Measurements from ENCODE around the gene NR5A1. TPM values are rescaled to one million over a fixed set of nuclear protein-coding genes. Genes with fewer than 3 reads are reported as not detected.

NR5A1 gene
- total RNA-seq, 2 experiments from 2014 or later, result not detected

DNA sequence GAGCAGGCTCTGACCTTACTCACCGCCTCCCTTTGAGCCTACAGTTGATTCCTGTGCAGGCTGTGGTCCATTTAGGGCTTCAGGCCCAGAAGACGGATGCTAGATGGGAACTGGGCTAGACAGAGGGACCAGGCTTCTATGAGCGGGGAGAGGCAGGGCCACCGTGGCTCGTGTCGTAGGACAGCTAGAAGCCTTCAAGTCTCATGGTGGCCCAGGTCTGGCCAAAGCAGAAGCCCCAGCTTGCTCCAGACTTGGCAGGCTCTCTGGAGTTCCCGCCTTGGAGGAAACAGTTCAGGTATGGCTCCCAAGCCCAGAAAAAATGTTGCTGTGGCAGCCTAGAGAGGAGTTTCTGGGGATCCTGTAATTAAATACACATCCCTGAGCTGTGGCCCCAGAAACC, 10.9 kb upstream of the NR5A1 start:
- DNase-seq (no peak), ATAC-seq (no peak)
- no peak overlapping the region for H3K4me3 Mint-ChIP-seq
- no peaks in the 10 kb centered on the region for H3K9me3 Mint-ChIP-seq
- H3K27me3 Mint-ChIP-seq, result peaks cover 4% of the 10 kb centered on the region
- H3K27ac Mint-ChIP-seq, result no peak overlapping the region
- intact Hi-C loops (cut with micrococcal nuclease), result no loop called here
- no peaks in the 10 kb centered on the region for H3K36me3 Mint-ChIP-seq (ENCODE audit: low read depth)
- no peaks in the 10 kb centered on the region for H3K4me1 Mint-ChIP-seq (ENCODE audit: low read depth)
- TF ChIP-seq, protein P1, sequence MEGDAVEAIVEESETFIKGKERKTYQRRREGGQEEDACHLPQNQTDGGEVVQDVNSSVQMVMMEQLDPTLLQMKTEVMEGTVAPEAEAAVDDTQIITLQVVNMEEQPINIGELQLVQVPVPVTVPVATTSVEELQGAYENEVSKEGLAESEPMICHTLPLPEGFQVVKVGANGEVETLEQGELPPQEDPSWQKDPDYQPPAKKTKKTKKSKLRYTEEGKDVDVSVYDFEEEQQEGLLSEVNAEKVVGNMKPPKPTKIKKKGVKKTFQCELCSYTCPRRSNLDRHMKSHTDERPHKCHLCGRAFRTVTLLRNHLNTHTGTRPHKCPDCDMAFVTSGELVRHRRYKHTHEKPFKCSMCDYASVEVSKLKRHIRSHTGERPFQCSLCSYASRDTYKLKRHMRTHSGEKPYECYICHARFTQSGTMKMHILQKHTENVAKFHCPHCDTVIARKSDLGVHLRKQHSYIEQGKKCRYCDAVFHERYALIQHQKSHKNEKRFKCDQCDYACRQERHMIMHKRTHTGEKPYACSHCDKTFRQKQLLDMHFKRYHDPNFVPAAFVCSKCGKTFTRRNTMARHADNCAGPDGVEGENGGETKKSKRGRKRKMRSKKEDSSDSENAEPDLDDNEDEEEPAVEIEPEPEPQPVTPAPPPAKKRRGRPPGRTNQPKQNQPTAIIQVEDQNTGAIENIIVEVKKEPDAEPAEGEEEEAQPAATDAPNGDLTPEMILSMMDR (IDR thresholded peaks at IDR 0.05), result no peak
- ChIA-PET CTCF (no interaction called here), POLR2A (no interaction called here)

DNA sequence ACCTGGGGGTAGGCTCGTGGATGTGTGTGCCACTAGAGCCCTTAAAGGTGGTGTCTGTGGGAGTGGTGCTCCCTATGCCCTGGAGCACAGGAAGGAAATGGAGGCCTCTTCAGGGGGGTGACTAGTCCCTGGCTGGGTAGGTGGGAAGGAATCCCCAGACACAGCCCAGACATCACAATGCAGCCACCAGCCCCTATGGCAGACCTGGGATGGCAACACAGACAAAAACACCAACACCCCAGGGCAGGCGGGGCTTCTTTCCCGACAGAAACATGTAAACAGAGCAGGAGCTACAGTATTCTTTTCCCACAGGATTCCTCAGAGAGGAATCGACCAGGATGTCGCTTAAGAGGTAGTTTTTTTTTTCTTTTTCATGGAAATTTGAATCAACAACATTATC, 10.4 kb upstream of the NR5A1 start:
- intact Hi-C loops (cut with micrococcal nuclease), result no loop called here
- ATAC-seq (no peak), DNase-seq (no peak)
- H3K27me3 Mint-ChIP-seq, result peaks cover 3% of the 10 kb centered on the region
- CTCF ChIA-PET, result no interaction called here
- H3K9me3 Mint-ChIP-seq, result no peaks in the 10 kb centered on the region
- no peak overlapping the region for H3K4me3 Mint-ChIP-seq
- POLR2A ChIA-PET, result no interaction called here
- no peaks in the 10 kb centered on the region for H3K4me1 Mint-ChIP-seq (ENCODE audit: low read depth)
- TF ChIP-seq, protein P1 (IDR thresholded peaks at IDR 0.05), result no peak
- H3K27ac Mint-ChIP-seq, result no peak overlapping the region
- H3K36me3 Mint-ChIP-seq (ENCODE audit: low read depth), result no peaks in the 10 kb centered on the region

DNA sequence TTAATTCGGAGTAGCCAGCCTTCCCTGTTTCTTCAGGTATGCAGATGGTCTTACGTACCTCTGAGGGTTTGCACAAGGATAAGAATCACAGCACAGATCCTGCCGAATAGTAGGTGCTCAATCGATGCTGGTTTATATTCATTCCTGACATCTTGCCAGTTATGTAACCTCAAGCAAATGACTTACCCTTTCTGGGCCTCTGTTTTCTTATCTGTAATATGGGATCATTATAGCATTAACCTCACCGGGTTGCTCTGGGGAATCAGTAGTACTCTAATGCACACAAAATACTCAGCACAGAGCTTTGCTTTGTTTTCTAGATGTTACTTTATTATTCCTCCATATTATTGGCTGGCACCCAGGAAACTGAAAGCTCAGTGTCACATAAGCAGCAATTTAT, 7.7 kb upstream of the NR5A1 start:
- POLR2A ChIA-PET, result interaction anchor here (0.5 kb wide), 1 partner anchor 165 kb away, joined by 3 read pairs; no protein-coding TSS in a partner anchor
- ATAC-seq (no peak), DNase-seq (no peak)
- Mint-ChIP-seq H3K27ac (no peak overlapping the region), H3K9me3 (no peaks in the 10 kb centered on the region), H3K4me3 (no peak overlapping the region), H3K27me3 (peaks cover 1% of the 10 kb centered on the region), H3K4me1 (ENCODE audit: low read depth) (no peaks in the 10 kb centered on the region), H3K36me3 (ENCODE audit: low read depth) (no peaks in the 10 kb centered on the region)
- CTCF ChIA-PET, result no interaction called here
- intact Hi-C loops (cut with micrococcal nuclease), result no loop called here
- TF ChIP-seq, protein P1 (IDR thresholded peaks at IDR 0.05), result no peak

DNA sequence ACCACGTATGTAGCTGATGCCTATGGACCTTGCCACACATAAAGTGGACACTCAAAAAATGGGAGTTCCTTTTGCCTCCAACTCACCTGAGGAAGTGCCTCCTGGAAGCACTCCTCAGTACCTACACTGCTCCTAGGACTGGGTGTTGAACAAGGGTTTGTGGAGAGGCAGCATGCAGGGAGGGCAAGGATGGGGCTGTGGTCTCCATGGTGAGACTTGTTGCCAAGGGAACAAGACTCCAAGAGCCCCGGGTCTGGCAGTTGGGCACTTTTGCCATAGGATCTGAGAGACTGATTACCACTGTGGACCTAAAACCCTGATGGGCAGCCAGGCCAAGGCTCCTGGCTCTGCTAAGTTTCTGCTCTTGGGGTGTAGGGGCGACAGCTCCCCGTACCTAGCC, 6.9 kb upstream of the NR5A1 start:
- TF ChIP-seq, protein P1 (IDR thresholded peaks at IDR 0.05), result no peak
- intact Hi-C loops (cut with micrococcal nuclease), result no loop called here
- H3K27me3 Mint-ChIP-seq, result peaks cover under 1% of the 10 kb centered on the region
- no peaks in the 10 kb centered on the region for H3K36me3 Mint-ChIP-seq (ENCODE audit: low read depth)
- no peaks in the 10 kb centered on the region for H3K4me1 Mint-ChIP-seq (ENCODE audit: low read depth)
- ChIA-PET POLR2A (no interaction called here), CTCF (no interaction called here)
- no peak overlapping the region for H3K27ac Mint-ChIP-seq
- no peaks in the 10 kb centered on the region for H3K9me3 Mint-ChIP-seq
- no peak overlapping the region for H3K4me3 Mint-ChIP-seq
- DNase-seq (no peak), ATAC-seq (no peak)

DNA sequence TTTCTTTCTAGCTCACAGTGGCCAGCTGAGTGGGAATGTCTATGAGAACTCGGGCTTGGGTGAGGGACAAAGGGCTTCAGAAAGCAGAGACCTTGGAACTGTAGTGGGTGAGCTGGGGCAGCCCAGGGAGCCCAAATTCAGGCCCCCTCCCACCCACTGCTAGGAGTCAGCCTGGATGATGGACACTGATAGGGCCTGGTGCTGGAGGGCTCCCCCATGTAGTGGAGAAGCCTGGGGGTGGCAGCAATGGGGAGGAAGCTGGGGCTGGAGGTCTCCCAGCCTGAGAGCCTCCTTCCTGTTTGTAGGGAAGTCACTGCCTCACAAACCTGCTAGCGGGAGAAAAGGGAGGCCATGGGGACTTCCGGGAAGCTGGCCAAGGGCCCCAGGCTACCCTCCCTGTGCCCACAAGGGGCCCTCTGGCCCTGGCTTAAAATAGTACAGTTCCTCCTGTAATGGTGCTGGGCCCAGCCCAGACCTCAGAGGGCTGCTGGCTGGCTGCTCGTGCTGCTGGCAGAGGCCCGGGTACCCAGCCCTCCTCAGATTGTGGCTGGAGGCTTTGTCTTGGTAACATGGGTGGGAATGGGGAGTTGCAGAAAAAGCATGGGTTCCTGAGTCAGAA, 6.3 kb upstream of the NR5A1 start:
- CTCF ChIA-PET, result no interaction called here
- H3K9me3 Mint-ChIP-seq, result no peaks in the 10 kb centered on the region
- H3K27me3 Mint-ChIP-seq, result no peaks in the 10 kb centered on the region
- intact Hi-C loops (cut with micrococcal nuclease), result no loop called here
- no peaks in the 10 kb centered on the region for H3K36me3 Mint-ChIP-seq (ENCODE audit: low read depth)
- POLR2A ChIA-PET, result no interaction called here
- H3K4me1 Mint-ChIP-seq (ENCODE audit: low read depth), result no peaks in the 10 kb centered on the region
- TF ChIP-seq, protein P1 (IDR thresholded peaks at IDR 0.05), result no peak
- DNase-seq (no peak), ATAC-seq (no peak)
- no peak overlapping the region for H3K4me3 Mint-ChIP-seq
- no peak overlapping the region for H3K27ac Mint-ChIP-seq
